ENCODE data around the gene MUS81. TPM values are rescaled to one million over a fixed set of nuclear protein-coding genes. Genes with fewer than 3 reads are reported as not detected.

Gene MUS81
- total and polyA plus RNA-seq, 9 of the 15 experiments (the other 6 are each of a cell fraction or from before 2014, with no cell fraction given) = 13.4 to 118 (median 53.7) TPM

GRCh38 chr11:65857853-65858680 is 2.2 kb upstream of the MUS81 start, which contains the start of gene CFL1 (continued):
- TF ChIP-seq YY1 (IDR thresholded peaks at IDR 0.05; ENCODE audit: borderline replicate concordance in 1 of 3, control insufficient read depth in 1 of 3, extremely low read depth in 1 of 3, insufficient read depth in 3 of 3, insufficient read length in 1 of 3, insufficient replicate concordance in 2 of 3, low read depth in 1 of 3, low read length in 2 of 3) = peak in 2 of 3 experiments; percentile 55 to 70
- TF ChIP-seq ZHX1 (conservative IDR thresholded peaks at IDR 0.05; ENCODE audit: low read length) = no peak
- TF ChIP-seq SMARCE1 (IDR thresholded peaks at IDR 0.05) = no peak
- peak; percentile 95 for TF ChIP-seq TAF1 (IDR thresholded peaks at IDR 0.05; ENCODE audit: control insufficient read depth, extremely low read depth, insufficient read depth, low read length, severe bottlenecking)
- peak; percentile 78 for TF ChIP-seq E2F8 (IDR thresholded peaks at IDR 0.05; ENCODE audit: low read depth, partially characterized antibody)
- TF ChIP-seq SAFB2 (IDR thresholded peaks at IDR 0.05; ENCODE audit: borderline replicate concordance, low read depth, low read length, severe bottlenecking) = no peak
- no peak for TF ChIP-seq ZNF76 (CRISPR knock-in tag; IDR thresholded peaks at IDR 0.05; ENCODE audit: borderline replicate concordance)
- TF ChIP-seq ZNF280B (CRISPR knock-in tag; IDR thresholded peaks at IDR 0.05) = no peak
- TF ChIP-seq ASH1L (IDR thresholded peaks at IDR 0.05; ENCODE audit: borderline replicate concordance, low read depth, partially characterized antibody) = no peak
- no peak for TF ChIP-seq RBM34 (IDR thresholded peaks at IDR 0.05; ENCODE audit: borderline replicate concordance, insufficient read depth, low read length)
- TF ChIP-seq NFIC (IDR thresholded peaks at IDR 0.05) = peak; percentile 63
- TF ChIP-seq LEF1 (IDR thresholded peaks at IDR 0.05) = no peak
- TF ChIP-seq ARHGAP35 (IDR thresholded peaks at IDR 0.05; ENCODE audit: partially characterized antibody) = no peak
- TF ChIP-seq ZBTB2 (IDR thresholded peaks at IDR 0.05) = no peak
- TF ChIP-seq SAP30 (IDR thresholded peaks at IDR 0.05; ENCODE audit: borderline replicate concordance, insufficient read depth, low read depth, low read length, poor library complexity, severe bottlenecking) = no peak
